HEK293T (cell line): ENCODE data around the gene URB1.
"Not testable (repeated sequence)": the region's sequence is repeated elsewhere in the genome, so short reads cannot be mapped to it uniquely, and the experiment has no call there.

Experiments used
- CTCF ChIA-PET: fragments of 350-600 bp; formaldehyde crosslinking; extraction: SDS; loops from one replicate; lab custom pipeline; 2021; ENCODE audit warnings: antibody characterized with exemption, inconsistent platforms; lab: Yijun Ruan, JAX
- POLR2A ChIA-PET: fragments of 350-600 bp; formaldehyde crosslinking; extraction: SDS; loops from one replicate; lab custom pipeline; 2020; ENCODE audit warnings: antibody characterized with exemption, inconsistent platforms; lab: Yijun Ruan, JAX
- DNase-seq: peaks from one replicate; pipeline ENCODE4 v3.0.0; 2012; ENCODE audit warnings: mixed read lengths; ENCODE audit errors: extremely low spot score
- ARNT ChIP-seq: fragments of 450-650 bp; IDR thresholded peaks from 2 replicates; pipeline ENCODE4 v1.6.1; 2017; ENCODE audit warnings: mild to moderate bottlenecking
- BHLHE40 ChIP-seq: fragments of 450-650 bp; IDR thresholded peaks from 2 replicates; pipeline ENCODE4 v1.6.1; 2016; ENCODE audit warnings: mild to moderate bottlenecking, moderate library complexity, borderline replicate concordance
- CTBP1 ChIP-seq: fragments of 450-650 bp; IDR thresholded peaks from 2 replicates; pipeline ENCODE4 v1.6.1; 2016; ENCODE audit warnings: borderline replicate concordance
- ELF4 ChIP-seq: fragments of 450-650 bp; IDR thresholded peaks from 2 replicates; pipeline ENCODE4 v1.6.1; 2017; ENCODE audit warnings: antibody characterized with exemption
- FOXA1 ChIP-seq: fragments of 450-650 bp; IDR thresholded peaks from 2 replicates; pipeline ENCODE4 v1.6.1; 2016; ENCODE audit warnings: mild to moderate bottlenecking
- FOXK2 ChIP-seq: fragments of 450-650 bp; IDR thresholded peaks from 2 replicates; pipeline ENCODE4 v1.6.1; 2016; ENCODE audit warnings: mild to moderate bottlenecking
- FOXM1 ChIP-seq: fragments of 450-650 bp; IDR thresholded peaks from 2 replicates; pipeline ENCODE4 v1.6.1; 2017; ENCODE audit warnings: mild to moderate bottlenecking, borderline replicate concordance
- HDGF ChIP-seq: fragments of 450-650 bp; IDR thresholded peaks from 2 replicates; pipeline ENCODE4 v1.6.1; 2017; ENCODE audit warnings: antibody characterized with exemption, borderline replicate concordance
- L3MBTL2 ChIP-seq: fragments of 450-650 bp; conservative IDR thresholded peaks from 2 replicates; pipeline ENCODE4 v1.6.1; 2016; ENCODE audit warnings: mild to moderate bottlenecking
- LEF1 ChIP-seq: fragments of 450-650 bp; IDR thresholded peaks from 2 replicates; pipeline ENCODE4 v1.6.1; 2017; ENCODE audit warnings: mild to moderate bottlenecking, borderline replicate concordance
- NFRKB ChIP-seq: fragments of 450-650 bp; IDR thresholded peaks from 2 replicates; pipeline ENCODE4 v1.6.1; 2016; ENCODE audit warnings: mild to moderate bottlenecking, moderate library complexity
- SP1 ChIP-seq: fragments of 450-650 bp; IDR thresholded peaks from 2 replicates; pipeline ENCODE4 v1.6.1; 2017
- SUZ12 ChIP-seq: fragments of 450-650 bp; IDR thresholded peaks from 2 replicates; pipeline ENCODE4 v1.6.1; 2016; ENCODE audit warnings: mild to moderate bottlenecking
- TARDBP ChIP-seq: fragments of 450-650 bp; IDR thresholded peaks from 2 replicates; pipeline ENCODE4 v1.6.1; 2016
- ZNF384 ChIP-seq: fragments of 450-650 bp; IDR thresholded peaks from 2 replicates; pipeline ENCODE4 v1.6.1; 2016
- TF ChIP-seq, protein P1 (sequence below): fragments of 450-650 bp; IDR thresholded peaks from 2 replicates; pipeline ENCODE4 v1.6.1; 2016

The URB1 gene

DNA sequence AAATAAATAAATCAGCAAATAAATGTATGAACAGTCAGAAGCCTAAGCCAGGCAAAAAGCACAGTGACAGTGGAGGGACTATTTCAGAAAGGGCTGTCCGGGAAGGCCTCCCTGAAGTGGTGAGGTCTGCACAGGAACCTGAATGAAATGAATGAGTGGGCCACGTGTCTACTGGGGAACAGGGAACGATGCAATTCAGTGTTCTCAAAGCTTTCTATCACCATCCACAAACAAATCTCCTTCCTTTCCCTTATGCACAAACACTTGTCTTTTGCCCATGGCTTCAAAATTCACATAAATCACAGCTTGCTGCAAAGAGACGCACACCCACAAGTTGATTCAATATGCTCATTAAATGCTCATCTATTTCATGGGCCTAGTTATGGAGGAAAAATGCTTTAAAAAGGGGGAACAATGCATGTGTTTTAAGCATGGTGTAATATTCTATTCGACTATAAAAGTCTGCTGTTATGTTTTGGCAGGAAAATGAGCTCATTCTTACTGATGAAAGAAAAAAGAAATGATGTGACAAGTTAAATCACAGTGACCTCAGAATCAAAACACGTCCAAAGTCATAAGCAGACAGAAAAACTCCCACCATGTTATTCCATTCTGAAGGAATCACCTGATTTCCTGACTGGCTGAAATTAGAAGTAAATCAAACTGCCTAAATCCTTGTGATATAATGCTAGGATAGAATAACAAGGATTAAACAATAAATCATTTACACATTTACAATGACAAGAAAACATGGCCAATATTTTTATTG, 21.6 kb downstream of the URB1 start:
- no peak for DNase-seq
- POLR2A ChIA-PET = no interaction called here
- CTCF ChIA-PET = no interaction called here
- TF ChIP-seq BHLHE40 = no peak
- TF ChIP-seq TARDBP = no peak
- no peak for TF ChIP-seq ELF4
- no peak for TF ChIP-seq SP1
- no peak for TF ChIP-seq FOXA1
- TF ChIP-seq LEF1 = no peak
- no peak for TF ChIP-seq ARNT
- TF ChIP-seq NFRKB = no peak
- TF ChIP-seq, protein P1, sequence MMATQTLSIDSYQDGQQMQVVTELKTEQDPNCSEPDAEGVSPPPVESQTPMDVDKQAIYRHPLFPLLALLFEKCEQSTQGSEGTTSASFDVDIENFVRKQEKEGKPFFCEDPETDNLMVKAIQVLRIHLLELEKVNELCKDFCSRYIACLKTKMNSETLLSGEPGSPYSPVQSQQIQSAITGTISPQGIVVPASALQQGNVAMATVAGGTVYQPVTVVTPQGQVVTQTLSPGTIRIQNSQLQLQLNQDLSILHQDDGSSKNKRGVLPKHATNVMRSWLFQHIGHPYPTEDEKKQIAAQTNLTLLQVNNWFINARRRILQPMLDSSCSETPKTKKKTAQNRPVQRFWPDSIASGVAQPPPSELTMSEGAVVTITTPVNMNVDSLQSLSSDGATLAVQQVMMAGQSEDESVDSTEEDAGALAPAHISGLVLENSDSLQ = no peak
- no peak for TF ChIP-seq HDGF

DNA sequence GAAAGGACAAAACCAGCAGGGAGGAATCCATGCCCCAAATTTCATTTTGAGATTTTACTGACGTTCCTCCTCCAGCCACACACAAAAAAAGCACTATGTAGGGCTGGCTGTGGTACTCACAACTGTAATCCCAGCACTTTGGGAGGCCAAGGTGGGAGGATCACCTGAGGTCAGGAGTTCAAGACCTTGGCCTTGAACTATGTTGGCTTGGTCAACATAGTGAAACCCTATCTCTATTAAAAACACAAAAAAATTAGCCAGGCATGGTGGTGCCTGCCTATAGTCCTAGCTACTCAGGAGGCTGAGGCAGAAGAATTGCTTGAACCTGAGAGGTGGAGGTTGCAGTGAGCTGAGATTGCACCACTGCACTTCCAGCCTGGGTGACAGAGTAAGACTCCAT, 23.9 kb downstream of the URB1 start:
- POLR2A ChIA-PET, DNase-seq, CTCF ChIA-PET: not testable (repeated sequence)

DNA sequence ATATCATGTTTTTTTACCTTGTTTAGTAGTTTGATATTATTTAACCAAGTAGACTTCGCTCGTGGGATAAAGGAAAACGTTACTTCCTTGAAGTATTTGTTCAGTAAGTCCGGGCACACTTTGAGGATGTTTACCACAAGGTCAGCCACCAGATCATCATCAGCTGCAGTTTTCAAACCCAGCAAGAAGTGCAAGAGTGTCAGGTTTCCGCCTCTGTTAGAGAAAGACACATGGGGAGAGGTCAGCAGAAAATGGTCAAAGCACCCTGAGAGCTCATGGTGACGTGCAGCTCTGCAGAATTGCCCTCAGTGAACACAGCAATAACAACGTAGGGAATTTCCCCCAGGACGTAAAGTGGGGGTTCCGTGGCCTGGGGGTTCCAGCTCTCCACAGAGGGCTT, 24.4 kb downstream of the URB1 start:
- TF ChIP-seq ZNF384 (no peak), HDGF (no peak), FOXK2 (no peak), TARDBP (no peak), FOXM1 (no peak), ELF4 (no peak), CTBP1 (no peak), BHLHE40 (no peak), L3MBTL2 (no peak), SUZ12 (no peak), LEF1 (no peak), SP1 (no peak), NFRKB (no peak), ARNT (no peak), FOXA1 (no peak)
- TF ChIP-seq, protein P1 = no peak
- POLR2A ChIA-PET = no interaction called here
- DNase-seq = no peak
- CTCF ChIA-PET = no interaction called here

DNA sequence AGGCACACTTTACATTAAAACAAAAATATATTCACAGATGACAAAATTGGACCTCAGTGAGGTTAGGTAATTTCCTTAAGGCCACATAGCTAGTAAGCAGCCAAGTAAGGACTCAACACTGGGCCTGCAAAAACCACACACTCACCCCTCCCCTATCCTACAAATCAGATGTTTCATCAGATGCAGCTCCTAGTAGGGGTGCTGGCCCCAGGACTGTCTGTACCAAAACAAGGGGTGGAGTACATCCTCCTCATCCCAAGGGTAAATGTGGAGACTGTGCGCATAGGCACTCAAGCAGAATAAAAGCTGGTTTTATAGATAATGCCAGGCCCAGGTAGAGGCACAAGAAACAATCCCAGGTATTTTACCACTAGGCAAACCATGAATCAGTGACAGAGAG, 25.7 kb downstream of the URB1 start:
- TF ChIP-seq SP1 (no peak), ELF4 (no peak), LEF1 (no peak), ARNT (no peak), FOXK2 (no peak), SUZ12 (no peak), ZNF384 (no peak), CTBP1 (no peak), FOXA1 (no peak), HDGF (no peak), L3MBTL2 (no peak), FOXM1 (no peak), NFRKB (no peak)
- TF ChIP-seq, protein P1 = no peak
- CTCF ChIA-PET = interaction anchor here (1.0 kb wide), 1 partner anchor 10 kb away, joined by 4 read pairs; no protein-coding TSS in a partner anchor
- POLR2A ChIA-PET = no interaction called here

DNA sequence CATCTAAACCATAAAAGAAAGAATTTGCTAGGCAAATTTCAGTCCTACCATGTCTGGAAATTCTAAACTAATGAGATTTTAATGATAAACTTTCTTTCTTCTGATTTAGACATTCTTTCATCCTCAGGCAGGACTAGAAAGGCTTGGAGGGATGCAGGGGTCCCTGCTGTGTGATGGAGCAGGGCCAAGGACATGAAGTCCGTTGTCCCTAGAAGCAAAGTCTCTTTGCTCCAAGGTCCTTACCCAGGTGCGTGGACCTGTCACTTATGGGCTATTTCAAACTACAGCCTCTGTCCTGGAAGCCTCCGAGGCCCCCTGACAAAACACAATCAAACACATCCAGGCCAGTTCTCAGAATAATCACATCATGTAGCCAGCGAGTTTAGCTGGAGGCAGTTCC, 26.6 kb downstream of the URB1 start:
- no peak for TF ChIP-seq ZNF384
- TF ChIP-seq, protein P1 = no peak
- TF ChIP-seq BHLHE40 = no peak
- no peak for TF ChIP-seq NFRKB
- TF ChIP-seq FOXA1 = no peak
- no peak for TF ChIP-seq LEF1
- no peak for TF ChIP-seq TARDBP
- no peak for TF ChIP-seq HDGF
- TF ChIP-seq ARNT = no peak
- no peak for TF ChIP-seq L3MBTL2
- TF ChIP-seq ELF4 = no peak
- no peak for TF ChIP-seq FOXM1
- no peak for TF ChIP-seq FOXK2
- TF ChIP-seq CTBP1 = no peak
- no peak for TF ChIP-seq SP1
- POLR2A ChIA-PET = no interaction called here
- CTCF ChIA-PET = no interaction called here
- no peak for DNase-seq

More for the DNA sequence above, 25.7 kb downstream of the URB1 start:
- no peak for DNase-seq

DNA sequence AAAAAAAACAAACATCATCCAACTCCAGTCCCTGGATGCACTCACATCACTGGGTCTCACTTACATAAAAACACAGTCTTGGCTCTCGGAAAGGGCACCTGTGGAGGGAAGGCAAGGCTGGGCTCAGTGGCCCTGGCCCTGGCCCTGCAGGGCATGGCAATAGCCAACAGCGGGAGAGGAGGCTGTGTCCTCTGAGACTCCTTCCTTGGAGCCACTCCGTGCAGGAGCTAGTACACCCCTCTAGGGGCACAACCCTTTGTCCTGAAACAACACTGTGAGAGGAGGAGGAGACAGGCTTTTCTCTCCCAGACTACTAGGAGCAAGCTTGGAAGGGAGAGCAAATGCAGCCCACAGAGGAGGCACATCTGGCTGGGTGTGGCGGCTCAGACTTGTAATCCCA, 28.0 kb downstream of the URB1 start:
- ChIA-PET CTCF (no interaction called here), POLR2A (interaction anchor here (1.2 kb wide), 1 partner anchor 86 kb away, joined by 6 read pairs; the partner anchor contains the start of gene MIS18A)
- DNase-seq = no peak
- TF ChIP-seq LEF1 (no peak), HDGF (no peak), ZNF384 (no peak), BHLHE40 (no peak), SP1 (no peak), ELF4 (no peak), ARNT (no peak)
